Hepatic stellate cell (primary cell): ENCODE data around the gene CFAP65.

Experiments
- DNase-seq: peaks from one replicate; pipeline ENCODE4 v3.0.0; 2011; ENCODE audit warnings: low spot score

Gene CFAP65

DNA sequence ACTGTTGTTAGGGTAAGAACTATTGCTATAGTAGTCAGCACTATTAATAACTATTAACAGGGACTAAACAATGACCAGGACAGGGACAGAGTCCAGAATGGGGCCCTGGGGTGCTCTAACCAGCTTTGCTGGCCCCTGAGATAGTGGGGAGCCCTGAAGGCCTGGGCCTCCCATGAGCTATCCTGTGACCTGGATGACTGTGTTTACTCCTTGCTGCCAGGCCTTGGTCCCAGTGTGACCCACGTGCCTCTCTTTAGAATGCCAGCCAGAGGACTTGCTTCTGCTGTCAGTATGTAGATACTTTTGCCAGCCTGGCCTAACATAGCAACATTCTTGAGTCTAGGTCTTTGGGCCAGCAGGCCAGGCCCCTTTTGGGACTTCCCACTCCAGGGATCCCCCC lies 70.4 kb downstream of the CFAP65 start:
- no peak for DNase-seq

DNA sequence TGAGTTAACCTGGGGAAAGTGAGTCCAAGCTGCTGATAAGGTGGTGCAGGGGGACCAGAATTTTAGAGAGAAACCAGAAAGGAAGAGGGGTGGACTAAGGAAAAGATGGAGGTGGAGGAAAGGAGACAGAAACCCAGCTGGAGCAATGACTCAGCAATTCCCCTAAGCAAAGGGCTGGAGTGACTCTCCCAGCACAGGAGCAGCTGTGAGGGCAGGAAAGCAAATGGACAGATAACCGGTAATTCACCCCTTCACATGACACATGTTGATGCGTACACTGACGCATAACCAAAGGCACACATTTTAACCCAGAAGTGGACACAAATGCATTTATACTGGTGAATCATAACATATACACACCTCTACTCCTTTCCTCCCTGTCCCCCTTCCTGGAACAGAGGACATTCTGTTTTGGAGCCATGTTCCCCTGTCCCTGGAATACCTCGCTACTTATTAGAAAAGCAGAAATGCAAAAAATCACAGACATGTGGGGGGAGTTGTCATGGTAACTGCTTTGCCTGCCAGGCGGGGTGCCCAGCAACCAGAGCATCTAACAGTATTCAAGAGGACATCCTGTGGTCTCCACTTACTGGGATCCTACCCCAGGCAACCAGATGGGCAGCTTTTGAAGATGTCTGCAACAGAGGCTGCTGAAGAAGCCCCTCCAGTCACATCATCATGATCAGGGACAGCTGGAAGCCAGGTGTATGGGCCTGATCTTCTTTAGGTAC lies 77.1 kb downstream of the CFAP65 start:
- peak; percentile 54 for DNase-seq

DNA sequence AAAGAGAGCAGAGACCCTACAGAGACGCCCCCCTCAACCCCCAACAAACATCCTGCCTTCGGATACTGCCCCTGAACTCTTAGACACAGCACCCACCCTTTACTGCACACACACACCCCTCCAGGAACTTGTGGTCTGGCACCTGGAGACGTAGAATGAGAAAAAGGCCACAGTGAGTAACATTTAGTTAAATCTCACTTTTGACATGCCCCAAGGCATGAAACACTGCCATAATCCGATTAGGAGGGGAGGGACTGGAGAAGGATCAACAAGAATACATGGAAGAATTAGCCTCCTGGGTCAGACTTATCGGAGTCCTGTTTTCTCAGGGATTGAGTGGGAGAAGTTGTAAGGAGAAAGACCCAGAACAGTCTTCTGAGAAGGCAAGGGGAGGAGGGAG lies 77.7 kb downstream of the CFAP65 start:
- DNase-seq: no peak

DNA sequence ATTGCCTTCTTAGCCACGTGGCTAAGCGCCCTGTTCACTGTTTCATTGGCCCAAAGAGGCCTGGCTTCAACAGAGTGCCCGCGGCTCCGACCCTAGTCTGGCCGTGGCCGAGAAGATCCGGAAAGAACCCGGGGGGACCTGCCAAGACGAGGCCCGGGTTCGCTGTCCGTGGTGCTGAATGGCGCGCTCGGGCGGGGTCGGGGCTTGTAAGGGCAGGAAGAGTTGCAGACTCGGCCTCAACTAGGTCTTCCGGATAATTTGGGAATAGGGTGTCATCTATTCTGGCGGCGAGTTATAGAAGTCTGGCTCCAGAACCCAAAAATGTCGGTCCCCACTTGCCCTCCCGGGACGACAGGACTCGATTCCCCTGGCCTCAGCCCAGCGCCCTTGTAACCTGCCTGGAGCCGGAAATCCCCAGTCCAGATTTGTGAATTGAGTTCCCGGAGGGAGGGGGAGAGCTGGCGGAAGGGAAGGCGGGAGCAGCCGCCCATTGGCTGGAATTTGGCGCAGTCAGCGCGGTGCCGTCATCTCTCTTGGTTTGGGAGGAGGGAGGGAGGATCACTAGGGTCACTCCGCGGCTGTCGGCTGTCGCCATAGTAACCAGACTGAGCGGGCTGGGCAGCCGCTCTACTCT lies 78.3 kb downstream of the CFAP65 start:
- no peak for DNase-seq

DNA sequence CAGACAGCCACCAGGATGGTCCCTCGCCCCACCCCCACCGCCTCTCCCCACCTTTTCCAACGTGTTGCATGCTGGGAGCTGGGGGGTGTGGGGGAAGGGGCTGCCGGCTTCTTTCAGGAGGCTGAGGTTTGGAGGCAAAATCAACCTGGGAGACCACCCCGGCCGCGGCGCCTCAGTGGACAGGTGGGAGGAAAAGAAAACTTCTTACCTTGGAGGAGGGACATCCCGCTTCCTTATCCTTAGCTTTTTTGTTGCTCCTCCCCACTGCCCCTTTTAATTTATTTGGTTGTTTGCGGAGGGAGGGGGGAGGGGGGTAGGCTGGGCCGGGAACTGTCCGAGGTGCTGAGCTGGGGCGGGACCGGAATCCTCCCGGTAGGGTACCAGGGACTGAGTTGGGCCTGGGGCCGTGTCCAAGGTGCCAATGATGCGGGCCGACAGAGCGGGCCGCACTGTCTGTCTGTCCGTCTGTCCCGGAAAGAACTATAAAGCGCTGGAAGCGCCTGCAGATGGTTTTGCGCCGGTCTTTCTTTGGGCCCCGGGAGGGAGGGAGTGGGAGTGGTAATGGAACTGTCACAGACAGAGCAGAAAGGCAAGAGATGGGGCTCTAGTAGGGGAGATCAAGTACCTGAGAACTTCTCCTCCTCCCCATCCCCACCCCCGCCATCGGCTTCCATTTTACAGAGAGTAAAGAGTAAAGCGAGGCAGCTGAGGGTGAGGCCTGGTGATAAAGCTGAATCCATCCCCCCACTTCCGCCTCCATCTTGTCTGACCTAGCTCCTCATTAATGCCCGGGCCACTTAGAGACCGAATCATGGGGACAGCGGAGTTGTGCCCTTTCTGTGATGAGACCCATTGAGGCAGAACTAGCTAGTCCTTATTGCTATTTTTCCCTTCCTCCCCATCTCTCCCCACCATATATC lies 79.4 kb downstream of the CFAP65 start:
- no peak for DNase-seq

DNA sequence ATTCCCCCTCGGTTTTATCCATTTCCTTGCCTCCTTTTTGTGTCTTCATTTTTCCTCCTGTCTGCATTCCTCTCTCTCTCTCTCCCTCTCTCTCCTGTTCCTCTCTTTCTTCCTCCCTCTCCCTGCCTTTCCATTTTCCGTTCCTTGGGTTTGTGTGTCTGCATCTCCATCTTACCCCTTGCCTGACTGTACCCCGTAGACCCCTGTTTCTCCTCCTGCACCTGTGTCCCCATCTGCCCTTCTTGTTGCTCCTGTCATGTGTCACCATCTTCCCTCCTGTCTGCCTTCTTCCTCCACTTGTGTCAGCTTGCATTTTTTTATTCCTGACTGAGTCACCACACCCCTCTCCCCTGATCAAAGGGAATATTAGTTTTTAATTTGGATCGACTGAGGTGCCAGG lies 80.1 kb downstream of the CFAP65 start:
- DNase-seq: no peak

DNA sequence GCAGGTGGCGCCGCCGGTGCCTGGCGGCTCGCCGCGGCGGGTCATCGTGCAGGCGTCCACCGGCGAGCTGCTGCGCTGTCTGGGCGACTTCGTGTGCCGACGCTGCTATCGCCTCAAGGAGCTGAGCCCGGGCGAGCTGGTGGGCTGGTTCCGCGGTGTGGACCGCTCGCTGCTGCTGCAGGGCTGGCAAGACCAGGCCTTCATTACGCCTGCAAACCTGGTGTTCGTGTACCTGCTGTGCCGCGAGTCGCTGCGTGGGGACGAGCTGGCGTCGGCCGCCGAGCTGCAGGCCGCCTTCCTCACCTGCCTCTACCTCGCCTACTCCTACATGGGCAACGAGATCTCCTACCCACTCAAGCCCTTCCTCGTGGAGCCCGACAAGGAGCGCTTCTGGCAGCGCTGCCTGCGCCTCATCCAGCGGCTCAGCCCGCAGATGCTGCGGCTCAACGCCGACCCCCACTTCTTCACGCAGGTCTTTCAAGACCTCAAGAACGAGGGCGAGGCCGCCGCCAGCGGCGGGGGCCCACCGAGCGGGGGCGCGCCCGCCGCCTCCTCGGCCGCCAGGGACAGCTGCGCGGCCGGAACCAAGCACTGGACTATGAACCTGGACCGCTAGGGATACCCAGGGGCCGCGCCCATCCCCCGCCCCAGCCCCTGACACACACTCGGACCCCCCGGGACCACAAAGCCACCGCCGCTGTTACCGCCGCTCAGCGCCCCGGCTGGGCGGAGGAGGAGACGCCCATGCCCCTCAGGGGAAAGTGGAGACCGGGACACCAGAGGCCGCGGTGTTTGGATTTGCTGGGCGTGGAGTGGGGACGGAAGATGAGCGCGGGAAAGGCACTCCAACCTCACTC lies 80.8 kb downstream of the CFAP65 start:
- no peak for DNase-seq

DNA sequence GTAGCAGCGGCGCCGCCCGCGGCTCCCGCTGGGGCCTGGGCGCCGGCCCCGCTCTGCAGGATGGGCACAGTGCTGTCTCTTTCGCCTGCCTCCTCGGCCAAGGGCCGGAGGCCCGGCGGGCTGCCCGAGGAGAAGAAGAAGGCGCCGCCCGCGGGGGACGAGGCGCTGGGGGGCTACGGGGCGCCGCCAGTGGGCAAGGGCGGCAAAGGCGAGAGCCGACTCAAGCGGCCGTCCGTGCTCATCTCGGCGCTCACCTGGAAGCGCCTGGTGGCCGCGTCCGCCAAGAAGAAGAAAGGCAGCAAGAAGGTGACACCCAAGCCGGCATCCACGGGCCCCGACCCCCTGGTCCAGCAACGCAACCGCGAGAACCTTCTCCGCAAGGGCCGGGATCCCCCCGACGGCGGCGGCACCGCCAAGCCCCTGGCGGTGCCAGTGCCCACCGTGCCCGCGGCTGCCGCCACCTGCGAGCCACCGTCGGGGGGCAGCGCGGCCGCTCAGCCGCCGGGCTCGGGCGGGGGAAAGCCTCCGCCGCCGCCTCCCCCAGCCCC lies 81.5 kb downstream of the CFAP65 start:
- DNase-seq: no peak

DNA sequence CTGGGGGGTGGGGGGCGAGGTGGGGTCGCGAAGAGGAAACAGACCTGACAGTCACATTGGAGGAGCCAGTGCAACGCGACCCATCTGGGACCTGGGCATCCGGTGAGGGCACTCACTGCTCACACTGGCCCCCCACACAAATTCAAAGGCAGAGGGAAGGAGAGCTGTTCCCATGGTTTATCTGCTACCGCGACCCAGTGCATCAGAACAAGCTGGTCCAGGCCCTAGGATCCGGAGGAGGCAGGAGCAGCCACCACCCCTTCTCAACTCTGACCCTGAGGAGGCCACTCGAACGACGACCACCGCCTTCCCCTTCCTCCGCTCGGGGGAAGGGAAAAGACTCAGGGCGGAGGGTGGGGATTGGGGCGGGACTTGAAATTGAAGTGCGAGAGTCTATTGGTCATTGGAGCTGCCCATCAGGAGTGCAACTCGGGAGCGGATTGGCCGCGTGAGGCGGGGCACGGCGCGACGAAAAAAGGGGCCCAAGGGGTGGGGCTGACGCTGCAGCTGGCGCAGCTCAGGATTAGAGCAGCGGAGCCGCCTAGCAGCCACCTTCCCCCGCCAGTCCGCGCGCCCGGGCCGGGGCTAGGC lies 82.1 kb downstream of the CFAP65 start, which contains the start of gene CDK5R2:
CDK5R2 (plus strand) TSS at position 526 of the 591 bp plus-strand sequence. CDS start 155 bp downstream, outside the sequence.
- peak; percentile 98 for DNase-seq

DNA sequence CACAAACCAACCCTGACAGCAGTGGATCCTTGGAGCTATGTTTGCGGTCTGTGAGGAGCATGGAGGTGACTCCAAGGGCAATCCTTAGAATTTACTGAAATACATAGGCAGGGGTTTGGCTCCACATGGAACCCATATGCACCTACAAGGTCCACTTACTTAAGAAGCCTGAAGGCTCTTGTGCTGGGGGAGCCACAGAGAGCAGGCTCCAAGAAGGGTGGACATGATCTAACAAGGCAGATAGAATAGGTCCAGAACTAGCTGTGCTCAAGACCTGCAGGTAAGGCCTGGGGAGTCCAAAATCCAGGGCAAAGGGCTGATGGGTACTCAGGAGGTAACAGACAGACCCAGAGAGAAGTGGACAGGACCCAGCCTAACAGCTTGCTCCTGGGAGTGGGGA lies 83.0 kb downstream of the CFAP65 start:
- no peak for DNase-seq

DNA sequence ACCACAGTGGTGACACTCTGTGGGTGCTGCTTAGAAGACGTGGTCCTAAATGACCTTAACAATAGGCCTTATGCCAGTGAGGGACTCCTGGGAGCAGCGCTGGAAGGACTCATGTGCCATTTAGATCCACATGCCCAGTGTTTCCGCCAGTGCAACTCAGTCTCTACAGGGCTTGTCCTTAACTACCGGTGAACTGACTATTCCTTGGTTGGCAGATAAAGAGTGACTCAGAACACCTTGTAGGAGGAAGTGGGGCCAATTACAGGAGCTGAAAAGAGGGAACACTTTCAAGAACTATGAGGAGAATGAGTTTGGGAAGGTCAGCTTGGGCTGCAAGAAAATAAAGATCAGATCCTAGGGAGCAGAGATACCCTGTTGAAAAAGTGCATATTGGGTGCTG lies 83.6 kb downstream of the CFAP65 start:
- no peak for DNase-seq

DNA sequence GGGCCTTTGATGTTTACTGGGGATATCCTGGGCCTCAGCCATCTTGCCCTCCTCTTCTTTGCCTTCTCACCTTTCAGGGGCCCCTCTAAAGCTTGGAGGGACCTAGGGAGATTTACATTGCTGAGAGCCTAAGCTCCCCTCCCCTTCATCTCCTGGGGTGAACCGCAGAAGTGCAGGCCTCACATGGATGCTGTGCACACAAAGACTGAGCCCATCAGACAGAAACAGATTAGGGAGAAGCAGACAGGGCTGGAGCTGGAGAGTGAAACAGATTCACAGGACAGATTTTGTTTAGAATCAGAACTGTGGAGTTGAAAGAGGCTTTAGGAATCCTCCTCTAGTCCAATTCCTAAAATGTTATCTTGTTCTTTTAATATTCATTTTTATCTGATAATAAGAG lies 85.3 kb downstream of the CFAP65 start:
- no peak for DNase-seq

DNA sequence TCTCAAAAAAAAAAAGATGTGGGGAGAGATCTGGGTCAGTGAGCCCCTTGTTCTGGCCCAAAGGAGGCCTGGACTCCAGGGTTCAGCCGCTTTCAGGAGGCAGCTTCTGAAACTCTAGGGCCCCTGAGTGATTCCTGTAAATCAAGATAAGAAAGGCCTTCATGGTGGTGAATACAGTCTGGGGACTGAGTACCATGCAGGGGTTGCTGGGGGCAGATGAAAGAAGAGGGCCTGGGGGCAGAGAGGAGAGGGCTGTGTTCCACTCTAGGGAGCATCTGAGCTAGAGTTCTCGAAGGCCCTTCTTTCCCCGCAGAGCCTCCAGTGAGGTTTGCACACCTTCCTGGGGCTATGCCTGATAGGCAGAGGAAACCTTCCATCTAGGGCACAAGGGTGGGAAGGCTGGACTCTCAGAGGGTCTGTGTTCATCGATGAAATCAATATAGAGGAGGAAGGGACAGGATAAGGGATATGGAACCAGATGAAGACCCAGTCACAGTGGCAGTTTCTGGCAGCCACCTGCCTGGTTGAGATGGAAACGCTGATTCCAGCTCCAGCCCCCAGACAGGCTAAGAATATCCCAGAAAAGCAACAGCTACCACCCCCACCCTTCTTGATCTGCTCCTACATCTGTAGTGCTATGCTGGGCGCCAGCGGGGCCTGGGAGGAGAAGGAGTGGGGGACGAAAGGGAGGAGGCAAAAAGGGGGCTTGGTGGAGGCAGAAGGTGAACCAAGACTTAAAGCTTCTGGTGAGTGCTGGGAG lies 86.6 kb downstream of the CFAP65 start:
- DNase-seq: no peak

DNA sequence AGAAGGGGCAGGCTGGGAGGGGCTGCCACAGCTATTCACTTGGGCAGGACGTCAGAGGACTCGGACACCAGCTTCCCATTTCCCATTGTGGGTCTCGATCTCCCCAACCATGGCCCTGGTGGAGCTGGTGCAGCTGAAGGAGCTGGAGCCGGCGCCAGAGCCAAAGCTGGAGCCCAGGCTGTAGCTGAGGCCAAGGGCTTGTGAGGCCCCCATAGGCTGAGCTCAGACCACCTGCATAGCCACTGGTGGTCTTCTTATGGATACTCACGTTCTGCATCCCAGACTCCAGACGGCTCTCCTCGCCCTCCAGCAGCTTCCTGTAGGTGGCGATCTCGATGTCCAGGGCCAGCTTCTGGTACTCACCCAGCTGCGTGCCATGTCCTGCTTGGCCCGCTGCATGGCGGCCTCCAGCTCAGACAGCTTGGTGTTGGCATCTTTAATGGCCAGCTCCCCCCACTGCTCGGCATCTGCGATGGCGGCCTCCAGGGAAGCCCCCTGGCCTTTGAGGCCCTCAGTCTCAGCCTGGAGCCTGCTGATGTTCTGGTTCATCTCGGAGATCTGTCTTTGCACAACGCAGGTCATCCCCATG lies 87.9 kb downstream of the CFAP65 start:
- no peak for DNase-seq
